Caco-2 (cell line): ENCODE data around the gene KIF25. TPM values are rescaled to one million over a fixed set of nuclear protein-coding genes. Genes with fewer than 3 reads are reported as not detected.

ENCODE experiments used
- BruUV-seq: library from RNA; stranded (reverse); fragments of 400-500 nt; replicated peaks from 2 replicates; lab custom pipeline; 2021; lab: Mats Ljungman, UMichigan
- CTCF ChIA-PET: fragments of 300-600 bp; sonication (Branson Sonifier 250); formaldehyde crosslinking; loops from one replicate; lab custom pipeline; 2022; ENCODE audit warnings: antibody characterized with exemption; lab: Charles Lee
- POLR2A ChIA-PET: fragments of 300-600 bp; sonication (Branson Sonifier 250); formaldehyde crosslinking; loops from one replicate; lab custom pipeline; 2022; ENCODE audit warnings: antibody characterized with exemption; lab: Charles Lee
- DNase-seq, 2 experiments: peaks; one replicate each; pipeline versions ENCODE4 v3.0.0 to v3.0.0-alpha.2; 2020 to 2022
- H3K27me3 ChIP-seq: replicated peaks from 2 replicates; pipeline ENCODE4 v1.6.0; 2011; ENCODE audit warnings: low read length; ENCODE audit not compliant: control insufficient read depth, insufficient read depth
- H3K36me3 ChIP-seq: 2 replicates; pipeline ENCODE4 v1.5.1; 2011; ENCODE audit warnings: low read length; ENCODE audit not compliant: control insufficient read depth, insufficient read depth
- H3K4me1 ChIP-seq: fragments of 250-450 bp; sonication (Bioruptor Pico); 2 replicates; pipeline ENCODE4 v1.5.1; 2020; ENCODE audit warnings: mild to moderate bottlenecking
- H3K4me3 ChIP-seq: 2 replicates; pipeline ENCODE4 v1.5.1; 2011; ENCODE audit warnings: low read depth, mild to moderate bottlenecking, control low read depth, low read length
- H3K9me3 ChIP-seq: fragments of 250-450 bp; sonication (Bioruptor Pico); 2 replicates; pipeline ENCODE4 v1.5.1; 2020; ENCODE audit warnings: mild to moderate bottlenecking, moderate library complexity
- H3K27ac Mint-ChIP-seq: one replicate; pipeline ENCODE4 v1.8.0; 2022; ENCODE audit warnings: mixed read lengths; ENCODE audit not compliant: unreplicated experiment
- H3K27me3 Mint-ChIP-seq: one replicate; pipeline ENCODE4 v1.8.0; 2022; ENCODE audit warnings: mixed read lengths; ENCODE audit not compliant: insufficient read depth, unreplicated experiment
- H3K36me3 Mint-ChIP-seq: one replicate; pipeline ENCODE4 v1.8.0; 2022; ENCODE audit warnings: mild to moderate bottlenecking, mixed read lengths; ENCODE audit not compliant: insufficient read depth, unreplicated experiment
- H3K4me1 Mint-ChIP-seq: one replicate; pipeline ENCODE4 v1.8.0; 2022; ENCODE audit warnings: low read depth, mixed read lengths; ENCODE audit not compliant: unreplicated experiment
- H3K4me3 Mint-ChIP-seq: one replicate; pipeline ENCODE4 v1.8.0; 2022; ENCODE audit warnings: mild to moderate bottlenecking, moderate library complexity, mixed read lengths; ENCODE audit not compliant: unreplicated experiment
- H3K9me3 Mint-ChIP-seq: one replicate; pipeline ENCODE4 v1.8.0; 2022; ENCODE audit warnings: mixed read lengths; ENCODE audit not compliant: unreplicated experiment
- intact Hi-C: fragments of 100-400 bp; cut with micrococcal nuclease; formaldehyde crosslinking; loops from one replicate; pipeline ENCODE4 v1.10.0; 2022; ENCODE audit not compliant: unreplicated experiment
- total RNA-seq: library from RNA; stranded (reverse); gene quantifications from 2 replicates; pipeline ENCODE4 v1.2.3, GENCODE V29; 2022
- TF ChIP-seq, protein P1 (sequence below), 2 experiments: fragments of 200-600 bp in 1 of 2; IDR thresholded peaks; 1 replicate in 1 of 2; 2 replicates in 1 of 2; pipeline versions ENCODE4 v1.5.1 to v1.8.0; 2011 to 2022; ENCODE audit warnings: antibody characterized with exemption in 1 of 2, control low read depth in 1 of 2, inconsistent platforms in 1 of 2, low read depth in 1 of 2, low read length in 1 of 2, mild to moderate bottlenecking in 1 of 2, moderate library complexity in 1 of 2; ENCODE audit not compliant: insufficient read depth in 1 of 2, severe bottlenecking in 1 of 2, unreplicated experiment in 1 of 2

Gene KIF25
- total RNA-seq, 1 experiment from 2014 or later = not detected

- H3K27ac Mint-ChIP-seq = peak overlapping the region; percentile 17
- intact Hi-C loops = loop anchor here (1.0 to 10.0 kb wide), 3 partner anchors 57 to 294 kb away; no protein-coding TSS in a partner anchor
- peaks cover 4% of the 10 kb centered on the region for H3K36me3 Mint-ChIP-seq
- H3K27me3 ChIP-seq = no peaks in the 10 kb centered on the region
- DNase-seq = peak; percentile 64 to 75
- H3K4me3 Mint-ChIP-seq = no peak overlapping the region
- no peaks in the 10 kb centered on the region for H3K9me3 ChIP-seq
- ChIA-PET POLR2A (interaction anchor here (0.5 kb wide), 1 partner anchor 12 kb away, joined by 3 read pairs; no protein-coding TSS in a partner anchor), CTCF (interaction anchor here (1.1 to 2.8 kb wide), 3 partner anchors 58 to 94 kb away, joined by 3 to 20 read pairs (median 8); no protein-coding TSS in a partner anchor)
- no peaks in the 10 kb centered on the region for H3K27me3 Mint-ChIP-seq
- no peaks in the 10 kb centered on the region for H3K9me3 Mint-ChIP-seq
- peaks cover 9% of the 10 kb centered on the region for H3K4me1 Mint-ChIP-seq
- H3K36me3 ChIP-seq = no peaks in the 10 kb centered on the region
- TF ChIP-seq, protein P1, sequence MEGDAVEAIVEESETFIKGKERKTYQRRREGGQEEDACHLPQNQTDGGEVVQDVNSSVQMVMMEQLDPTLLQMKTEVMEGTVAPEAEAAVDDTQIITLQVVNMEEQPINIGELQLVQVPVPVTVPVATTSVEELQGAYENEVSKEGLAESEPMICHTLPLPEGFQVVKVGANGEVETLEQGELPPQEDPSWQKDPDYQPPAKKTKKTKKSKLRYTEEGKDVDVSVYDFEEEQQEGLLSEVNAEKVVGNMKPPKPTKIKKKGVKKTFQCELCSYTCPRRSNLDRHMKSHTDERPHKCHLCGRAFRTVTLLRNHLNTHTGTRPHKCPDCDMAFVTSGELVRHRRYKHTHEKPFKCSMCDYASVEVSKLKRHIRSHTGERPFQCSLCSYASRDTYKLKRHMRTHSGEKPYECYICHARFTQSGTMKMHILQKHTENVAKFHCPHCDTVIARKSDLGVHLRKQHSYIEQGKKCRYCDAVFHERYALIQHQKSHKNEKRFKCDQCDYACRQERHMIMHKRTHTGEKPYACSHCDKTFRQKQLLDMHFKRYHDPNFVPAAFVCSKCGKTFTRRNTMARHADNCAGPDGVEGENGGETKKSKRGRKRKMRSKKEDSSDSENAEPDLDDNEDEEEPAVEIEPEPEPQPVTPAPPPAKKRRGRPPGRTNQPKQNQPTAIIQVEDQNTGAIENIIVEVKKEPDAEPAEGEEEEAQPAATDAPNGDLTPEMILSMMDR (IDR thresholded peaks at IDR 0.05; ENCODE audit: insufficient read depth in 1 of 2, low read depth in 1 of 2, low read length in 1 of 2, severe bottlenecking in 1 of 2, unreplicated experiment in 1 of 2) = peak; percentile 61 to 85
- BruUV-seq = no TSS peak
- no peak overlapping the region for H3K4me3 ChIP-seq
- peaks cover 21% of the 10 kb centered on the region; the same call in 1 of the 2 replicates for H3K4me1 ChIP-seq
These were observed 63.1 kb downstream of the KIF25 start for GRCh38 chr6:168060521-168060931.

GRCh38 chr6:168061269-168062210, 64.1 kb downstream of the KIF25 start:
- Mint-ChIP-seq H3K27me3 (no peaks in the 10 kb centered on the region), H3K4me3 (no peak overlapping the region), H3K9me3 (no peaks in the 10 kb centered on the region), H3K4me1 (peaks cover 9% of the 10 kb centered on the region), H3K36me3 (peaks cover 4% of the 10 kb centered on the region), H3K27ac (peak overlapping the region; percentile 17)
- intact Hi-C loops = loop anchor here (5.0 to 10.0 kb wide), 2 partner anchors 56 to 293 kb away; no protein-coding TSS in a partner anchor
- H3K4me3 ChIP-seq = no peak overlapping the region
- DNase-seq = no peak
- BruUV-seq = no TSS peak
- H3K9me3 ChIP-seq = no peaks in the 10 kb centered on the region
- CTCF ChIA-PET = interaction anchor here (1.0 to 2.8 kb wide), 2 partner anchors 10 to 71 kb away, joined by 3 to 20 read pairs; no protein-coding TSS in a partner anchor
- no peaks in the 10 kb centered on the region for H3K36me3 ChIP-seq
- POLR2A ChIA-PET = no interaction called here
- H3K4me1 ChIP-seq = peaks cover 21% of the 10 kb centered on the region; the same call in 1 of the 2 replicates
- H3K27me3 ChIP-seq = no peaks in the 10 kb centered on the region
- TF ChIP-seq, protein P1 (IDR thresholded peaks at IDR 0.05; ENCODE audit: insufficient read depth in 1 of 2, low read depth in 1 of 2, low read length in 1 of 2, severe bottlenecking in 1 of 2, unreplicated experiment in 1 of 2) = no peak
